Stimulated activated CD8-positive, alpha-beta memory T cell treated with anti-CD3 and anti-CD28 coated beads, Interleukin-15, amount 100 ng/mL, for 24 hours (primary cell): ENCODE data around the gene SLC7A7.
A peak's percentile ranks its signal among the peaks of the same experiment; 100 is the strongest.
"Not testable (repeated sequence)": the region's sequence is repeated elsewhere in the genome, so short reads cannot be mapped to it uniquely, and the experiment has no call there.

Source experiments
- DNase-seq: peaks from one replicate; pipeline ENCODE4 v3.0.0-alpha.2; 2020; ENCODE audit warnings: low read depth

SLC7A7 gene

DNA sequence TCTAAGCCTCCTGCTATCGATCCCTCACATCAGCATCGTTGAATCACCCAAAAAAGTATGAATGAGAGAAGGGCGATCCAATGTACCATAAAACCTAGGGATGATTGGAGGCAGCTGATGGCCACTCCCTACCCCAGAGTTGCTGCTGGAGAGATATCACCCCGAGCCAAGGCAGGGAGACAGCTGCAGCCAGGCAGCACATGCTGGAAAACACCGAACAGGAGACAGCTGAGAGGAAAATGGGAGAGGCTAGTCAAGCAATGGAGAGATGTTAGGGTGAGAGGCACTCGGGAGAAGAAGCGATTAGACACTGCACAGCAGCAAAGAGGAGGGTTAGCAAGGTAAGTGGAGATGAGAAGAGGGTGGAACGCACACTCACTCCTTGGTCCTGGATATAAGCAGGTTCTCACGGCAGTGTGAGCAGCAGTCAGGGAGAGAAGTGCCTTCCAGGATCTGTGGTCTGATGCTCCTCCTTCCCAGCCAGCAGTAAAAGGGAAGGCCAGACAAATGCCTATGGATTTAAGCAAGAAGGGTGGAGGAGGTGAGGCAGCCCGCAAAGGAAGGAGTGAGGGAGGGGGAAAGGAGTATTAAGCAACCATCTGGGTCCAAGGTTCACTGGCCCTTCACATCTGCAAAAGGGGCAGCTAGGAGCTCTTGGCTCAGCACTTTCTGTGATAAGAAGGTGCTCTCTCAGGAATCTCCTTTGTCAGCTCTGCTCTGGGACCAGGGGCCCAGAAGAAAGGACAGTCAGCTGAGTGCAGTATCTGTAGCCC, at the start of gene SLC7A7:
Gene SLC7A7 (minus strand): TSS at position 495 of the 773 bp plus-strand sequence. CDS start 2,037 bp downstream, outside the sequence.
- DNase-seq: no peak

GRCh38 chr14:22864979-22865378, 49.7 kb upstream of the SLC7A7 start:
- DNase-seq: no peak

DNA sequence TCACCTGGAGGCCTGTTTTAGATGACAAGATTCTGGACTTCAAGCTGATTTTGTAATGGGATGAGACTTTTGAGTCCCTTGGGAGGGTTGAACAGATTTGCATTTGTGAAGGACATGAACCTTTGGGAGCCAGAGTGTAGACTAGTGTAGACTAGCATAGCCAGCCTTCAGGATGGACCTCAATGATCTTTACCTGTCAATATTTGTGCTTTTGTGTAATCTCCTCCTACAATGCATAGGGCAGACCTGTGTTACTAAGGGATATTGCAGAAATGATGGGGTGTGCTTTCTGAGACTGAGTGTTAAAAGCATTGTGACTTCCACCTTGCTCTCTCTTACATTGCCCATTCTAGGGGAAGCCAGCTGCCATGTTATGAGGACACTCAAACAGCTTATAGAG, 46.4 kb upstream of the SLC7A7 start:
- DNase-seq: no peak

DNA sequence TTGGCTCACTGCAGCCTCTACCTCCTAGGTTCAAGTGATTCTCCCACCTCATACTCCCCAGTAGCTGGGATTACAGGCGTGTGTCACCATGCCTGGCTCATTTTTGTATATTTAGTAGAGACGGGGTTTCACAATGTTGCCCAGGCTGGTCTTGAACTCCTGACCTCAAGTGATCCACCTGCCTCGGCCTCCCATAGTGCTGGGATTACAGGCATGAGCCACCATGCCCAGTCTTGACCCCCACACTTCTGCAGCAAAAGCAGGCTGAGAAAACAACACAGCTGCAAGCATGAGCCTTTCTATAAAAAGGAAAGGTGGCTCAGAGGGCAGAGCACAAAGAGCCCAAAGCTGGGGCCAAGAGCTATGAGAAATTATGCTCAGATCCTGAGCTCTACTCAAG, 45.1 kb upstream of the SLC7A7 start:
- not testable (repeated sequence) for DNase-seq

- DNase-seq: no peak
Observed at GRCh38 chr14:22856428-22856827, 41.2 kb upstream of the SLC7A7 start.

- DNase-seq: no peak
Observed at GRCh38 chr14:22854963-22855724, 39.9 kb upstream of the SLC7A7 start.

DNA sequence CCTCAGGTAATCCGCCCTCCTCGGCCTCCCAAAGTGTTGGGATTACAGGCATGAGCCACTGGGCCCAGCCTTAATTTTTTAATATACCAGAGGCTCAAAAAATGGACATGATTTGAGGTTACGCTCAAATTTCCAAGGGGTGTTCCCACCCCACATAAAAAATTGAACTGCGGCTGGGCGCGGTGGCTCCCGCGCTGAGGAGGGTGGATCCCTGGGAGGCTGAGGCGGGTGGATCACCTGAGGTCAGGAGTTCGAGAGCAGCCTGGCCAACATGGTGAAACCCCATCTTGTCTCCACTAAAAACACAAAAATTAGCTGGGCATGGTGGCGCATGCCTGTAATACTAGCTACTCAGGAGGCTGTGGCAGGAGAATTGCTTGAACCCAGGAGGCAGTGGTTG, 39.1 kb upstream of the SLC7A7 start:
- DNase-seq: not testable (repeated sequence)

- peak; percentile 99 for DNase-seq
Observed at GRCh38 chr14:22852940-22853767, 37.9 kb upstream of the SLC7A7 start.

DNA sequence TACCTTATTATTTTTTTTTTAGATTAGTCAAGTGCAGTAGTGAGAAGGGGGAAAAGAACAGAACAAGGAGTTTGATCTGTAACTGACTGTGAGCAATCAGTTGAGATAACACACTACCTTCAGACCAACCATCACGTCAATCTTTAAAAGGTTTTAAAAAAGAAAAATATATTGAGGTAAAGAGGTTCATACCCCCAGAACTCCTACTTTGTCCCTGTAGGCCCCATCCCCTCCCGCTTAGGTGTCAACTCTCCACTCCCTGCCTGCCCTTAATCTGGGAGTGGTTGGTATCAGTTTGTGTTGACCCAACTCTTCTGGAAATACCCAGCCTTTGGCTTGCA, 37.3 kb upstream of the SLC7A7 start:
- DNase-seq: no peak

- not testable (repeated sequence) for DNase-seq
Observed at GRCh38 chr14:22852178-22852577, 36.9 kb upstream of the SLC7A7 start.

DNA sequence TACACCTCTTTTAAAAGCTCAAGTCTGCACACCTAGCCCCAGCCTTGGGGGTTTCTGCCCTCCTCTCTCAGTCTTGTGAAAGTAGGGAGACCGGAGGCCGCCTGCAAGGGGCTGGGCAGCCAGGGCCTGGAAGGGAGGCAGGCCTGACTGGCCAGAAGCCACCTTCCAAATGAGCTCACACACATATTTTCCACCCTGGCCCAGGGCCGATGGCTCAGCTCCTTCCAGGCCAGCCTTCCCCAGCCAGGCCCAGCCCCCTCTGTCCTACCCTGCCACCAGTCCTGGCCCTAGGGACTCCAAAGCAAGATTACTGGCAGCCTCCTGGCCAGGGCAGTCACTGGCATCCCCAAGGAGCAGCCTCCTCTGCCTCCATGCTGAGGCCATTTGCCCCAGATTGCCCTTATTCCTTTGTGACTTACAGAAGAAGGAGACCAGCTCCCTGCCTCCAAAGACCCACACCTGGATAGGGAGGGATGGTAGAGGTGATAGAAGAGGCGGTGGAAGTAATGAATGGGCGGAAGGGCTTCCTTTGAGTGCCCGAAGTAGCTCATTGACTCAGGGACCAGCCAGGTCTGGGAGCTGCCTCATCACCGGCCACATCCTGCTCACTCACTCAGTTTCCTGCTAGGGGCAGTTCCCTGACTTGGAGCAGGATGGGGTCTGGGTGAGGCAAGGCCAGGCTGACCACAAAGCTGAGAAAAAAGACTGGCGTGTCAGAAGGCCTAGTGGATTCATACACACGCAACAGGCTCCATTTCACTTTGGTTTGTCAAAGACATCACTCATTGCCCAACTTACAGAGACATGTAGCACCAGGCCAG, 35.9 kb upstream of the SLC7A7 start:
- DNase-seq: no peak

DNA sequence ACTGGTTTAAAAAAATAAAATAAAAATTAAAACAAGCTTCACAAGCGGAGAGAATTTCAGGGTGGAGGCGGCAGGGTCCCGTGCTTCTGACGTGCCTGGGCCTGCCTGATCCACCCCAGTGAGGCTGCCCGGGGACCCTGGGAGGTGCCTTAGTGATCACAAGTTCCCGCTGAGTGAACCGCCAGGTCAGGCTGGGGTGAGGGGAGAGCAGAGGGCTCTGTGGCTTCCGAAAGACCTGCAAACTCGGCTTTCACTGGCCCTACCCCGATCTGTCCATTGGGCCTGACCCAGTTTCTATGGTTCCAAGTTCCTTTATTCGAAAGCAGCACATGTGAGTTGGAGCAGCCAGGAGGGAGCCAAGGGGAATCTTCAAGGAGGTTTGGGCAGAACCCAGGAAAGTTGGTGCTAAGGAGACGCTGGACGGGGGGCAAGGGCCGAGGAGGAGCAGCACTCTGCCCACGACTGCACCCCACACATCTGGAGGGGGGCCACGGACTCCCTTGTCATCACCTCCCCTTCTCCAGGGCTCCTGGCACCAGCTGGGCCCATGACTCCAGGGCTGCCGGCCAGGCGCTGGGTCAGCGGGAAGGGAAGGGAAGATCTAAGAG, 34.1 kb upstream of the SLC7A7 start:
- DNase-seq: no peak

- no peak for DNase-seq
Observed at GRCh38 chr14:22848351-22849164, 33.3 kb upstream of the SLC7A7 start.

DNA sequence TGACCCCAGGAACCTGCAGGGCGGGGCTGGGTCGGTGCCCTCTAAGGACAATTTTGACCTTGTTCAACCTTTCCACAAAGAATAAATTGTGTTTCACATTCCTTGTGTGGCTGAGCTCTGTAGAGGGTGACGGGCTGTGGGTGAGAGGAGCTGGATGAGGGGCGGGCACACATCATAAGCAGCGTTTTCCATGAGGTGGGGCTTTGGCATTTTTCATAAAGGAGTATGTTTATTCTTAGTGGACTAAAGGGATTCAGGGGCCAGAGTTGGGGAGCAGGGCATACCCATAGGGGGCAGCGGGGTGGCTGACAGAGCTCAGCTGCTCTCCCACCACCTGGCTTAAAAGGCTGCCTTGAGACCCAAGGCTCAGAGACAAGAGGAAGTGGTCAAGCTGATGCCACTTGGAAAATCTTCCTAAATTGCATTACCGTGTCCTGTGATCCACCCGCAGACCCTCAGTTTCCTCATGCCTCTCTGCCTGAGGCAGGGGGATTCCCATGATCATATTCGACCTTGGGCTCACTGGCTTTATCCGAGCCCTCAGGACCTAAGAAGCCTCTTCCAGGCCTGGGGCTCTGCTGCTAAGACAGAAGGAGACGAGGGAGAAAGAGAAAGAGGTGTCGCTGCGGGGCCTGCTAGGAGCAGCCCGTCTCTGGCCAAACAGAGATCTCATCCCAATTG, 32.6 kb upstream of the SLC7A7 start:
- no peak for DNase-seq

DNA sequence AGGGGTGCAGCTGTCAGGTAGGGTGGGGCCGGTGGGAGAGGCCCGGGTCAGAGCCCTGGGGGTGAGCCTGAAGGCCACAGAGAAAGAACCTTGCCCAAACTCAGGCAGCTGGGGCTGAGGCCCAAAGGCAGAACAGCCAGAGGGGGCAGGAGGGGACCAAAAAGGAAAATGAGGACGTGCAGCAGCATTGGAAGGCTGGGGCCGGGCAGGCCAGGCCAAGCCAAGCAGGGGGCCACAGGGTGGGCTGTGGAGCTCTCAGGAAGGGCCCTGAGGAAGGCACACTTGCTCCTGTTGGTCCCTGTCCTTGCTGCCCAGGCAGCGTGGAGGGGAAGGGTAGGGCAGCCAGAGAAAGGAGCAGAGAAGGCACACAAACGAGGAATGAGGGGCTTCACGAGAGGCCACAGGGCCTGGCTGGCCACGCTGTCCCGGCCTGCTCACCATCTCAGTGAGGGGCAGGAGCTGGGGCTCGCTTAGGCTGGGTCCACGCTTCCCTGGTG, 31.6 kb upstream of the SLC7A7 start:
- no peak for DNase-seq

GRCh38 chr14:22845821-22846625, 30.8 kb upstream of the SLC7A7 start:
- DNase-seq: no peak

- no peak for DNase-seq
Observed at GRCh38 chr14:22845103-22845394, 29.8 kb upstream of the SLC7A7 start.

- no peak for DNase-seq
Observed at GRCh38 chr14:22844221-22845102, 29.2 kb upstream of the SLC7A7 start.
